GDM1 (cell line): ENCODE measurements around the gene IDH3A.
"Not testable (repeated sequence)": the region's sequence is repeated elsewhere in the genome, so short reads cannot be mapped to it uniquely, and the experiment has no call there.

Experiments
- DNase-seq: peaks from one replicate; lab custom pipeline; 2025; lab: John Stamatoyannopoulos, UW

The IDH3A gene

GRCh38 chr15:78129751-78130287 lies 19.3 kb upstream of the IDH3A start:
- no peak for DNase-seq

GRCh38 chr15:78130466-78131294 lies 18.5 kb upstream of the IDH3A start:
- DNase-seq: no peak

- peak; percentile 66 for DNase-seq
Observed at GRCh38 chr15:78131295-78132061, 17.7 kb upstream of the IDH3A start, which contains the start of gene CIB2. CIB2 (minus strand) TSS chr15:78131445; CDS start chr15:78131215, 230 bp downstream.

GRCh38 chr15:78133801-78134200 lies 15.4 kb upstream of the IDH3A start:
- no peak for DNase-seq

- no peak for DNase-seq
Observed at GRCh38 chr15:78139578-78139977, 9.6 kb upstream of the IDH3A start.

- no peak for DNase-seq
Observed at GRCh38 chr15:78140292-78140691, 8.9 kb upstream of the IDH3A start.

GRCh38 chr15:78142332-78142731 lies 6.8 kb upstream of the IDH3A start:
- DNase-seq: no peak

- DNase-seq: no peak
Observed at GRCh38 chr15:78146425-78147154, 2.6 kb upstream of the IDH3A start.

GRCh38 chr15:78147566-78147965 lies 1.6 kb upstream of the IDH3A start:
- DNase-seq: no peak

- no peak for DNase-seq
Observed at GRCh38 chr15:78148392-78149067, 632 bp upstream of the IDH3A start.

- DNase-seq: no peak
Observed at GRCh38 chr15:78149805-78150751, 916 bp downstream of the IDH3A start.

- not testable (repeated sequence) for DNase-seq
Observed at GRCh38 chr15:78151075-78151474, 1.9 kb downstream of the IDH3A start.

GRCh38 chr15:78154955-78155354 lies 5.8 kb downstream of the IDH3A start:
- no peak for DNase-seq

- DNase-seq: no peak
Observed at GRCh38 chr15:78155355-78155939, 6.3 kb downstream of the IDH3A start.

GRCh38 chr15:78156653-78157052 lies 7.5 kb downstream of the IDH3A start:
- DNase-seq: no peak

GRCh38 chr15:78157203-78157602 lies 8.0 kb downstream of the IDH3A start:
- no peak for DNase-seq

- no peak for DNase-seq
Observed at GRCh38 chr15:78159395-78159794, 10.2 kb downstream of the IDH3A start.

GRCh38 chr15:78162038-78162437 lies 12.9 kb downstream of the IDH3A start:
- DNase-seq: no peak

- no peak for DNase-seq
Observed at GRCh38 chr15:78164010-78164409, 14.8 kb downstream of the IDH3A start.
